KOPT-K1 (cell line): ENCODE measurements around the gene NDFIP1.

ENCODE experiments used
- H3K27ac ChIP-seq: fragments of 200-600 bp; sonication (generic); 2 replicates; pipeline ENCODE4 v1.5.1; 2016; ENCODE audit warnings: antibody characterized with exemption, mild to moderate bottlenecking, low read depth, low read length; ENCODE audit not compliant: poor library complexity, severe bottlenecking
- H3K36me3 ChIP-seq: fragments of 200-600 bp; sonication (generic); 2 replicates; pipeline ENCODE4 v1.5.1; 2017; ENCODE audit warnings: antibody characterized with exemption, mild to moderate bottlenecking, low read length, moderate library complexity; ENCODE audit not compliant: insufficient read depth
- H3K9me3 ChIP-seq: fragments of 200-600 bp; sonication (generic); 2 replicates; pipeline ENCODE4 v1.5.1; 2017; ENCODE audit warnings: antibody characterized with exemption, low read length, mild to moderate bottlenecking; ENCODE audit not compliant: insufficient read depth, poor library complexity, severe bottlenecking

Gene NDFIP1

DNA sequence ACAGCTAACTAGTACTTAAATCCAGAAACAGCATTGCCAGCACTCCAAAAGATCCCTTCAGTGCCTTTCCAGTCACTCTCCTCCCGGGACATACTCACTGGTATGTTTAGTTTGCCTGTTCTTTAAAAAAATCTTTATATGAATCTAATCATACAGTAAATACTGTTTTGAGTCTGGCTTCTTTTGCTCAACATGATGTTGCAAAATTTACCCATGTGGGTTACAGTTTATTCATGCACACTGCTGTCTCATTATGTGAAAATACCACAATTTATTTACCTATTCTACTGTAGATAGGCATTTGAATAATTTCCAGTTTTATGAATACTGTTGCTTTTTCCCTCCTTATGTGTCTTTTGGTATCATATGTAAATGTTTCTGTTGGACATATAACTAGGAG is 13.5 kb downstream of the NDFIP1 start:
- Histone ChIP-seq H3K27ac (no peak overlapping the region), H3K36me3 (peaks cover 26% of the 10 kb centered on the region), H3K9me3 (peaks cover 12% of the 10 kb centered on the region)

DNA sequence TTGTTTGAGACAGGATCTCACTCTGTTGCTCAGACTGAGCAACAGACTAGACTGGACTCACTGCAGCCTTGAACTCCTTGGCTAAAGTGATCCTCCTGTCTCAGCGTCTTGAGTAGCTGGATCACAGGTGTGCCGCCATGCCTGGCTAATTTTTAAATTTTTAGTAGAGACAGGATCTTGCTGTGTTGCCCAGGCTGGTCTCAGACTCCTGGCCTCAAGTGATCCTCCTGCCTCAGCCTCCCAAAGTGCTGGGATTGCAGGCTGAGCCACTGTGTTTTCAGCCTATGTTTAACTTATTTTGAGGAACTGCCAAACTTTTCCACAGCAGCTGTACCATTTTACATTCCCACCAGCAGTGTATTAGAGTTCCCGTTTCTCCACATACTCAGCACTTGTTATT is 16.8 kb downstream of the NDFIP1 start:
- Histone ChIP-seq H3K27ac (no peak overlapping the region), H3K9me3 (peaks cover 12% of the 10 kb centered on the region), H3K36me3 (peaks cover 25% of the 10 kb centered on the region)

DNA sequence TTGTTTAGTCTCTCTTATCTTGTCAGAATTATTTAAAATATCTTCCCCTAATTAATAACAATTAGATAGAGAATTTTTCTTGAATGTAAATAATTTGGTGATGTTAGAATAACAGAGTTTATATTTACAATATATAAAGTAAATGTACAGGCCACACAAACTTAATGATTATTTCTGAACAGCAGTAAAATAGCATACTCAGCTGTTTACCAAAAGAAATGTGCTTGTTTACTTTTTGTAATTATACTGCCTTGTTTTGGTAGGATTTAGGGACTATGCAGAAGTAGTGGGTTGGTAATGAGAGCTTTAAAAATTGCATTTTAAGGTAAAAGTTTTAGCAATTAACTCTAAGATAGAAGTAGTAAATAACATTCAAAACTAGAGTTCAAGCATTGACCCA is 17.4 kb downstream of the NDFIP1 start:
- Histone ChIP-seq H3K36me3 (peaks cover 19% of the 10 kb centered on the region), H3K27ac (no peak overlapping the region), H3K9me3 (peaks cover 12% of the 10 kb centered on the region)

DNA sequence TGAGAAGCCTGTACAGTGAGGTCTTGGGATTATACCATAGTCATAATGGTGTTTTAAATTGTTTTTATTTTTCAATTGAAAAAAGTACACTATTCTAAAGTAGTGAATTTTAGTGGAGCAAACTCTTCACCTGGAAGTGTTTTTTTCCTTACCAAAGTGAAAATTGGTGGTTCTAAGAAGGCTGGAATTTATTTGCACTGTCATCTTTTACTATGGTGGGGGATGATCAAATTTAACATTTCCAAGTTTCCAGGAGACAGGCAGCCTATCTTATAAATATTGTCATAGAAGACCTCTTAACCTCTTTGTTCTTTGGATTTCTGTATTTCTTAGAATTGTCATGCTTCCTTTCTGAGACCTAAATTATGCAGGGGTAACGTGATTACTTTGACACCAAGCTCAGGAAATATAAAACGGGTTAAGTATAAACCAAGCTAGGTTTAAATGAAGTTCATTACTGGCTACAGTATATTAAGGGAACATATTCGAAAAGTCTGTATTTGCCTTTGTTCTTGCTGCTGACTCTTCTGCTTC is 20.2 kb downstream of the NDFIP1 start:
- peaks cover 12% of the 10 kb centered on the region for H3K9me3 ChIP-seq
- H3K27ac ChIP-seq = no peak overlapping the region

DNA sequence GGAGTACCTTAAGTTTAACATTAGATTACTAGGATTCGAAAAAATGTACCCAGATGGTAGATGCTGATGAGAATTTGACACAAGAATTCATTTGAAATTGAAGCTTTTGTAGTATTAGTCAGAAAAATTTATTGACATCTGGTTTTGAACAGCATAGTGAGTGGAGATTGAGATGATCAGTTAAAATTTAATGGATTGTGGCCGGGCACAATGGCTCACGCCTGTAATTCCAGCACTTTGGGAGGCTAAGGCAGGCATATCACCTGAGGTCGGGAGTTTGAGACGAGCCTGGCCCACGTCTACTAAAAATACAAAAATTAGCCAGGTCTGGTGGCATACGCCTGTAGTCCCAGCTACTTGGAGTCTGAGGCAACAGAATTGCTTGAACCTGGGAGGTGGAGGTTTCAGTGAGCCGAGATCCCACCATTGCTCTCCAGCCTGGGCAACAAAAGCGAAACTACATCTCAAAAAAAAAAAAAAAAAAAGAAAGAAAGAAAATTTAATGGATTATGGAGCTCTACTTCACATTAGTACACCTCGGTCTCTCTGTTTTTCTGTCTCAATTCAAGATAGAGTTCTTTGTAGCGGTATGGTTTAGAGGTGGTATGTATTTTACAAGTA is 21.0 kb downstream of the NDFIP1 start:
- H3K27ac ChIP-seq = no peak overlapping the region
- peaks cover 12% of the 10 kb centered on the region for H3K9me3 ChIP-seq
- H3K36me3 ChIP-seq = peaks cover 32% of the 10 kb centered on the region

More for the DNA sequence above, 20.2 kb downstream of the NDFIP1 start:
- peaks cover 24% of the 10 kb centered on the region for H3K36me3 ChIP-seq

DNA sequence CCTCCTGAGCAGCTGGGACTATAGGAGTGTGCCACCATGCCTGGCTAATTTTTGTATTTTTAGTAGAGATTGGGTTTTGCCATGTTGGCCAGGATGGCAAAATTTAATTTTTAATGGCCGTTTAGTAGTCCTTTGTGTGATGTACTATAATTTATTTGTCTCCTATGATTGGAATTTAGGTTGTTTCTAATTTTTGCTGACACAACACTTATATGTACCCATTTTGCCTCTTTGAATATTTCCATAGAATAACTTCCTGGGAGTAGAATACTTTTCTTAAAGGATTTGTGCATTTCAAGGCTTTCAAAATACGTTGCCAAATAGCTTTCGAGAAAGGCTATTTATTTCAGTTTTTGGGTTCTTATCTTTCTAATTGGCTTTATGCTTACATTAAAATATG is 22.8 kb downstream of the NDFIP1 start:
- peaks cover 46% of the 10 kb centered on the region for H3K36me3 ChIP-seq
- H3K9me3 ChIP-seq = no peaks in the 10 kb centered on the region
- H3K27ac ChIP-seq = no peak overlapping the region

DNA sequence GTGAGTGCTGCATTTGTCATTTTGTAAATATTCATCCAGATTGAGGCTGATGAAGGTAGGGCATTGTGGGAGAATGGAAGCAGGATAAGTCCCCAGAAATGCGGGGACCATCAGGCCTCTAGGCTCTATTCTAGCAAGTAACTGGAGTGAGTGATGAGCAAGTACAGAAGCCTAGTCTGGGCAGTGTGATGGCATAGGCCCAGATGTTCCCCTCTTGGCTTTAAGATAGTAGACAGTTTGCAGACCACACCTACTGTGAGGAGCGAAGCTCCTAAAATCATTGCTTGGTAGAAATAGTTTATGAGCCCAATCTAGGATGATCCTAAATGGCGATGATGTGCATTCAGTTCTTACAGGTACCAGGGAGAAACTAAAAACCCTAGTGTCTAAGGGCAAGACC is 24.3 kb downstream of the NDFIP1 start:
- H3K9me3 ChIP-seq = no peaks in the 10 kb centered on the region
- no peak overlapping the region for H3K27ac ChIP-seq
- H3K36me3 ChIP-seq = peaks cover 60% of the 10 kb centered on the region

DNA sequence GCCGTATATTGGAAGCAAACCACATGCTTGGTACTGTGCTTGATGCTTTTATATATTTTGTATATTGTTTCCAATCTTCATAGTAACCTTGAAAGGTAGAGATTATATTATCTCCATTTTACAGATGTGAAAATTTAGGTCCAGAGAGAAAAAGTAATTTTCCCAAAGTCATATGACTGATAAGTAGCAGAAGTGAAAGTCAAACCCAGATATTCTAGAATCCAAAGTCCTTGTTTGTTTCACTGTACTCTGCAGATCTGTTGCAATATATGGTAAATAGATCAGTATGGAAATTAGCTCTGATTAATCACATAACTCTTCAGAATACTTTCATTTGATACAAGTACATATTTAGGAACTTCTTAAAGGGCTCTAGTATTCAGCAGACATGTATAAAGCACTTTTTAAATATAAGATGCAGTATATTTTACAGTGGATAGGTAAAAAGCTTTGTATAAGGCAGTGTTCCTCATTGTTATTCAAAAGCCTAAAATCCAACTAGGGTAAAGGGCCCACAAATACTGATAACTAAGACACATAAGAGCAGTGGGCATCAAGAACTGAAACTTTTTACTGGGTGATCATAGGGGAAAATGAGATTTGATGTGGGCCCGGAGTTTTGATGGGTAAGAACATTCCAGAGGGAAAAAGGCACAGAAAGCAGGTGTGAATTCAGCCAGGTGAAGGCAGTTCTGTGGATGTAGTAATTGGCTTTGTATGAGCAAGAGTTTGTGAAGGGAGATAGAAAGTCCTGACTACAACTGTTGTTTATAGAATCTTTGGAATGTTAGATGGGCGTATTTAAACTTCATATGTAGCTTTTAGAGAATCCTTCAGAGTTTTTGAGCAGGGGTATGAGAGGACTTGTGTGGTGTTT is 25.0 kb downstream of the NDFIP1 start:
- Histone ChIP-seq H3K27ac (no peak overlapping the region), H3K9me3 (no peaks in the 10 kb centered on the region), H3K36me3 (peaks cover 67% of the 10 kb centered on the region)

DNA sequence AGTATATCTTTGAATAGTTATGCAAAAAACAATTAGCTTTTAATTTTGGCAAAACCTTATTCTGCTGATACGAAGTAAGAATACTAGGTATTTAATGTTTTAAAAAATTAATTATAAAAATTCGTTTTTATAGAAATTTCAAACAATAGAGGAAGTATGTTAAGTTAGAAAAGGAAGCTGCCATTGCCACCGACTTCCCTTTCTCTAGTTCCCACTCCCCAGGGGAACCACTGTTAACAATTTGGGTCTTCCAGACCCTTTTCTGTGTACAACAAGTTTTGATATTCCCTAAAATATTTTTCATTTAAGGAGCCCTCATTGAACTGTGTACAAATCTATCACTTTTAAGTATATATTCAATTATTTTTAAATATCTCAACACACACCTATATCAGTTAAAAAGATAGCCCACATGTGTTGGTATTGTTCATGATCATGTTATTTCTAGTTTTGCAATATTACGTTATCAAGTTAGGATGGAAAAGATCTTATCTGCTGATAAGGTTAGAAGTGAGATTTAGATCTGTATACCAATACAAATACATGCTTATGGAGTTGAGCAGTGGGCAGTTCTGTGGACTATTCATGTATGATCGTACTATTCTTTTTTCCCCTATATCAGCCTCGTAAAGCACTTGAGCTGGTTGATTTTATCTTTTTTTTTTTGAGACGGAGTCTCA is 25.9 kb downstream of the NDFIP1 start:
- H3K36me3 ChIP-seq = peaks cover 76% of the 10 kb centered on the region
- no peaks in the 10 kb centered on the region for H3K9me3 ChIP-seq
- no peak overlapping the region for H3K27ac ChIP-seq

DNA sequence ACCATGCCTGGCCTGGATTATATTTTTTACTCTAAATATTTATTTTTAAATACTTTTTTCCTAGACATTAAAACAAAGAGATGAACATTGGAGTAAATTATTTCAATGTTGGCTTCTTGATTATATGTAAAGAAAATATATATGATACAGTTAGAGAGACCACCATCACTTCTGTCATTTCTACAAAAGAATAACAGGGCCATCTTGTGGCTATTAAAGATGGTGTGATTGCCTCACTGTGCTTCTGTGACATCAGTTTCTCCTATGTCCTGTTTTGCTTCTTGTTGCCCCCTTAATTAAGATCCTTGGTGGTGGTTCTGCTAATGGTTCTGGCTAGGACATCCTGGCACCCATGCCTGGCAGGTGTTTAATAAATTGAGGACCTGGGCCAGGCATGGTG is 32.9 kb downstream of the NDFIP1 start:
- H3K36me3 ChIP-seq = peaks cover 88% of the 10 kb centered on the region
- H3K27ac ChIP-seq = no peak overlapping the region
- no peaks in the 10 kb centered on the region for H3K9me3 ChIP-seq

DNA sequence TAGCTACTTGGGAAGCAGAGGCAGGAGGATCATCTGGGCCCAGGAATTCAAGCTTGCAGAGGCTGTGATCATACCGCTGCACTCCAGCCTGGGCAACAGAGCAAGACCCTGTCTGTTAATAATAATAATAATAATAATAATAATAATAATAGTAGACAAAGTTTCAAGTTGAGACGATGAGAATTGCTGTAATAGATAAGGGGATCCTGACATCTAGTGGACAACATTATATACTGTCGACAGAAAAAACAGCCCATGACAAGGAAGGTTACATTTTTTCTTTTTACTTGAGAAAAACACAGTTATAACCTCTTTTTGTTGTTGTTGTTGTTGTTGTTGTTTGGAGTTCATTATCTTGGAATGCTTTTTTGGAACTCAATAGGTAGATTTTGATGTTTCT is 35.3 kb downstream of the NDFIP1 start:
- Histone ChIP-seq H3K9me3 (peaks cover 4% of the 10 kb centered on the region), H3K36me3 (peaks cover 85% of the 10 kb centered on the region), H3K27ac (no peak overlapping the region)

DNA sequence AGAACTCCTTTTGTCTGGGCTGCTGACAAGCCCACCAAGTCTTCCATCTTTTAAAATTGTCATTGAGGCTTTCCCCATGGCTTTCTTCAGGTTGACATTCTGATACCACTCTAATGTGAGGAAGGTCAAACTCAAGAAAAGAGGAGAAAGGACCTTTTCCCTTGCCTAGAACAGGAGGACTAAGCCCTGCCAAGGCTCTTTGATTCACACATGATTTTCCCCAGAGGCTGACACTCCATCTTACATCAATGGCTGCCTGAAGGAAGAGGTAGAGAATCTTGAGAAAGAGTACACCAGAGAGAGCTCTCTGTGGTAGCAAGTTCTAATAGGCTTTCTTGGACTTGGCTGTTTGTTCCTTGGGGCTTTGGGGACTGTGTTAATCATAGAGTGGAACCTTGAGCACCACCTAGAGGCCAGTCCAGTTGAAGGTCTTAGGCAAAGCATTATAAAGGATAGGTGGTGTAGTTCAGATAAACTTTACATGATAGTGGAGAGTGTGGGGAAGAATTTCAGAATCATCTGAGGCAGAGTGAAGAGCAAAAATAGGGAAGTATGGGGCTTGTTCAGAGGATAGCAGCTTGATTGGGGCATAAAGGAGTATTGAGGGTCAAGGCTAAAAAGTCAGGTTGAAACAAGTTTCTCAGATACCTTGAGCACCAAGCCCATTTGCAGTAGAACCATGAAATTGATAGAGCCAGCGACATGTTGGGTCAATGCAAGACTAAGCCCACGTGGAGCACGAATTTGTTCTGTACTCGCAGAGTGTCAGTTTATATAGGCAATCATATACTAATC is 36.7 kb downstream of the NDFIP1 start:
- Histone ChIP-seq H3K36me3 (peaks cover 79% of the 10 kb centered on the region), H3K9me3 (peaks cover 4% of the 10 kb centered on the region), H3K27ac (no peak overlapping the region)

DNA sequence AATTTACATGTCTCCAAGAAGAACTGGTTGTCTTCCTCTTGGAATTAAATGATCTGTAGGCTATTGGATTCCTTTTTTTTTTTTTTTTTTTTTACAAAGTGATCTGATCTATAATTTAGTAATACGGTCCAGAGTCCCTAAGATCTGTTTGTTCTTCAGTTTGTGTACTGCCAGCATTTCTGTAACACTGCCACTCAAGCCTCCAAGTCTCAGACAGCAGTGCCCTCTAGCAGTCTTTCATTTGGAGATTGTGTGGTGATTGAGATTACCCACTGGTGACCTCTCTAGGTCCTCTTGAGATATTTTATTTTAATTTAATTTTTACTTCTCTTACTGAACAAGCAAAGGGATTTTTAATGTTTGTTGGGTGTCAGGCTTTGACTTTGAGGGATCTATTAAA is 40.8 kb downstream of the NDFIP1 start:
- Histone ChIP-seq H3K36me3 (peaks cover 65% of the 10 kb centered on the region), H3K9me3 (peaks cover 4% of the 10 kb centered on the region), H3K27ac (no peak overlapping the region)

DNA sequence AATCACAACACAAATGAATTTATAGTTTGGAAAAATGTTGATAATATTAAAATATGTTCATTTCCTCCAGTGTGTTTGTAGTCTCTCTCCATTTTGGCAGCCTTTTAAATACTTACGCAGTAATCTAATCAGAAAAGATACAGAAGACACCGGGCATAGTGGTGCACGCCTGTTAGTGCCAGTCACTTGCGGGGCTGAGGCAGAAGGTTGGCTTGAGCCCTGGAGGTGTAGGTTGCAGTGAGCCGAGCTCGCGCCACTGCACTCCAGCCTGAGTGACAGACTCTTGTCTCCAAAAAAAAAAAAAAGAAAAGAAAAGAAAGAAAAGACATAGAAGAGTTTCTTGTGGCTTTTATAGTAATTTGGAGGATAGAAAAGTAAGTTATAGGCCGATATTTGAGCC is 41.9 kb downstream of the NDFIP1 start:
- Histone ChIP-seq H3K36me3 (peaks cover 59% of the 10 kb centered on the region), H3K27ac (no peak overlapping the region), H3K9me3 (peaks cover 4% of the 10 kb centered on the region)
